GM10266 (cell line): Measurements from ENCODE around the gene SMIM41.

Experiments used
- DNase-seq: peaks from one replicate; pipeline ENCODE4 v3.0.0; 2012; ENCODE audit errors: extremely low spot score
- TF ChIP-seq, protein P1 (sequence below): IDR thresholded peaks from 2 replicates; pipeline ENCODE4 v1.5.1; 2012; ENCODE audit warnings: mild to moderate bottlenecking, low read depth; ENCODE audit not compliant: control insufficient read depth, insufficient read depth; ENCODE audit errors: missing control alignments

The SMIM41 gene

DNA sequence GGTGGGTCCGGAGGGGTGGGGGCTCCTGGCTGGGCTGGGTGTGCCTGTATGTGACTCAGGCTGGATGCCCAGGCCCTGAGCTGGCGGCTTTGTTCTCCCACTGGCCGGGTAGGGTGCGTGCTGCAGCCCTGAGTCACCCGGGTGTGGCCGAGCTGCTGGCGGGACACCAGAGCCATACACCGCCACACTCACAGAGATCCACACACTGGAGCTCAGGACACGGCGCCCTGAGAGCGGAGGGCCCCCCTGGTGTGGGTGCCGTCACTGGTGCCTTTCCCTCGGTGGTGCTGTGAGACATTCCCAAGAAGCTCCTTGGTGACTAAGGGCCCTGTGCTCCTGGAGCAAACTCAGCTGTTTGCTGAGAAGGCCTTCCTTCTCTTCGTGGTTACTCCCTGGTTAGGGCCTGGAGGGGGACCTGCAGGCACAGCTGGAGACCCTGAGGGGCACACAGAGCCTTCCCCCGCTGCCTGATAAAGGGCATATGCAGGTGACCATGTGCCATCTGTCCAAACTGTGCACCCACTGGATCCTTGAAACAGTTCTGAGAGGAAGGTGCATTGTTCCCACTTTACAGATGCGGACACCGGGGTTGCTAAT is 68.0 kb downstream of the SMIM41 start:
- TF ChIP-seq, protein P1, sequence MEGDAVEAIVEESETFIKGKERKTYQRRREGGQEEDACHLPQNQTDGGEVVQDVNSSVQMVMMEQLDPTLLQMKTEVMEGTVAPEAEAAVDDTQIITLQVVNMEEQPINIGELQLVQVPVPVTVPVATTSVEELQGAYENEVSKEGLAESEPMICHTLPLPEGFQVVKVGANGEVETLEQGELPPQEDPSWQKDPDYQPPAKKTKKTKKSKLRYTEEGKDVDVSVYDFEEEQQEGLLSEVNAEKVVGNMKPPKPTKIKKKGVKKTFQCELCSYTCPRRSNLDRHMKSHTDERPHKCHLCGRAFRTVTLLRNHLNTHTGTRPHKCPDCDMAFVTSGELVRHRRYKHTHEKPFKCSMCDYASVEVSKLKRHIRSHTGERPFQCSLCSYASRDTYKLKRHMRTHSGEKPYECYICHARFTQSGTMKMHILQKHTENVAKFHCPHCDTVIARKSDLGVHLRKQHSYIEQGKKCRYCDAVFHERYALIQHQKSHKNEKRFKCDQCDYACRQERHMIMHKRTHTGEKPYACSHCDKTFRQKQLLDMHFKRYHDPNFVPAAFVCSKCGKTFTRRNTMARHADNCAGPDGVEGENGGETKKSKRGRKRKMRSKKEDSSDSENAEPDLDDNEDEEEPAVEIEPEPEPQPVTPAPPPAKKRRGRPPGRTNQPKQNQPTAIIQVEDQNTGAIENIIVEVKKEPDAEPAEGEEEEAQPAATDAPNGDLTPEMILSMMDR, result no peak
- DNase-seq, result no peak

DNA sequence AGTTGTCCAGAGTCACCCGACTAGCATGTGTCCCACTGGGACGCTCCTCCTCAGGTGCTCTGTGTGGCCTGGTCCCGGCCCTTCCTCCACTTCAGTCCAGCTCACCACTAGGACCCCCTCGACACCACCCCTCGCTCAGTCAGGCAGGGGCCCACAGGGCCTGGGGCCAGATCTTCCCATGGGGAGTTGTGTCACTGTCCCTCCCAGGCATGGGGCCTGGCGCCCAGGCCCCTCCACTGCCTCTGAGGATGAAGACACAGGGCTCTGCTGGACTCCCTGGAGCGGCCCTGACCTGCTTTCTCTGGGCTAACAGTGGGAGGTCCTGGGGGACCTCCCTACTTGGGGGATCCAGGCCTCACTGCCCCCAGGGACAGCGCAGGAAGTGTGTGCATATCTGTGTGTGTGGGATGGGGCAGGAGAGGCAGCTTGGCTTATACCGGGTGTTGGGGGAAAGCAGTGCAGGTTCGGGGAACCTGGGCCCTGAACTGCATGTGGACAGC is 68.5 kb downstream of the SMIM41 start:
- TF ChIP-seq, protein P1, result no peak
- no peak for DNase-seq

DNA sequence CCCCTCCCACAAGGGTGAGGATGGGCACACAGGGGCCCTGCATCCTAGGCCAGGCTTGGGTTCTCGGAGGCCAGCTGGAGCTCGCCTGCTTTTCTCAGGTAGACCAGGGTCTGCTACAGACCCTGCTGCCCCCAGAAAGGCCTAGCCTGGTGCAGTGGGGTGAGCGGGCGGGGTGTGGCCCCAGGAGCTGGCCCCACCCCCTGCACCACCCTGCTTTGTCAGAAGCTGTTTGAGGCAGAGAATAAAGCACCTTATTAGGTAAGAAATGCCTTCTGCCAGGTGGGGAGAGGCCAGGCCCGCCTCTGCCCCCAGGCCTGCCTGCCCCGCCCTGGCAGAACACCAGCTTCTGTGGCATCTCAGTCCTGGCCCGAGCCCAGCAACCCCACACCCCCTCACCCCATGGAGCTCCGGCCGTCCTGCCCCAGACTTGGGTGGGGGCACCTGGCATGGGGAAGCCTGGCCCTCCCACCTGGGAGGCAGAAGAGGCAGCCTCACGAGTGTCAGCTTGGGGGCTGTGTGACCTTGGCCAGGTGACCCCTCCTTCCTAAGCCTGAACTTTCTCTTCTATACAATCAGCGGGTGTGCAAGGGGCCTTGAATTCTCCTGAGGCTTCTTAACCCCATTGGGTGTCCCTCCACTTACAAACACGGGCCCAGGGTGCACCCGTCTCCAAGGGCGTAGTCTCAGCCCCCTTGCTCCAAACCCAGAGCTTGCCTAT is 69.1 kb downstream of the SMIM41 start:
- DNase-seq, result no peak
- TF ChIP-seq, protein P1, result no peak

DNA sequence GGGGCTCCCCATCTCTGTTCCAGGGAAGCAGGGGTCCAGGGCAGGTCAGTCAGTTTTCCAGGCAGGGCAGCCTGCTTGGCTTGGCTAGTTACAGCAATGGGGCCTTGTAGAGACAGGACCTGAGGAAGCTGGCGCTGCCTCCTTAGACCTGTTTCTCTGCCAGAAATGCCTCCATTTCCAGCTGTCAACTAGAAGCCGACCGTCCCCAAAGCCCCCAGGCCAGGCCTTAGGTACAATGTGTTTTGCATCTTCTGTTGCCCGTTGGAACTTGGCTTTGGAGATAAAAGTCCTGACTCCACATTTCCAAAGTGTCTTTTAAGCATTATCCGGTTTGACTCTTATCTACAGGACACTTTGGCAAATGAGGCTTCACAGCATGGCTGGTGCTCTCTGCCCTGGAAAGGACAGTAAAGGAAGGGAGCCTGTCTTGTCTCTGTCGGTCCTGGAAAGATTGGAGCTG is 69.7 kb downstream of the SMIM41 start:
- TF ChIP-seq, protein P1, result no peak

DNA sequence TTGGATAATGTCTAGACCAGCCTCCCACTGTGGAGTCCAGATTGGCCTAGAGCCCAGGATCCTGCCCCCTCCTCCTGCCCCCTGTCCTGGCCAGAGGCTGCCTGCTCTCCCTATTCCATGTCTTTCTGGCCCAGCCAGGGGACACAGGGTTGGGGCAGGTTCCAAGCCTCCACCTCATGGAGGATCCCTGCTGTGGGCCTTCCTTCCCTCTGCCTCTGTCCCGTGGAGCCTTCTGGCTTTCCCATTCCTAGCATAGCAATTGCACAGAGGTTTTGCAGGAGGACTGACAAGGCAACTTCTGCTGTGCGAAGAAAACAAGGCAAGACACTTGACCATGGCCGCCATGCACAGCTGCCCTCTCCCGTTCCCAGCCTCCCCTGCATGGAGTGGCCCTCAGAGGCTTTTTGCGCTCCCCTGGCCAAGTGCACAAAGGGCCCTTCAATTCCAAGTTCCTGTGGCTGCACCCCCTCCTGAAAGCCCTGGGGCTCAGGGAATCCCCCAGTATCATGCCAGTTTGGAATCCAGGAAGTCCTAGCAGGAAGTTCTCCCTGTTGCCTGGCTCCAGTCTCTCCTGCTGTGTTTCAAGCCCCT is 70.2 kb downstream of the SMIM41 start:
- TF ChIP-seq, protein P1, result no peak
- DNase-seq, result no peak

More for the DNA sequence above, 69.7 kb downstream of the SMIM41 start:
- DNase-seq, result no peak

DNA sequence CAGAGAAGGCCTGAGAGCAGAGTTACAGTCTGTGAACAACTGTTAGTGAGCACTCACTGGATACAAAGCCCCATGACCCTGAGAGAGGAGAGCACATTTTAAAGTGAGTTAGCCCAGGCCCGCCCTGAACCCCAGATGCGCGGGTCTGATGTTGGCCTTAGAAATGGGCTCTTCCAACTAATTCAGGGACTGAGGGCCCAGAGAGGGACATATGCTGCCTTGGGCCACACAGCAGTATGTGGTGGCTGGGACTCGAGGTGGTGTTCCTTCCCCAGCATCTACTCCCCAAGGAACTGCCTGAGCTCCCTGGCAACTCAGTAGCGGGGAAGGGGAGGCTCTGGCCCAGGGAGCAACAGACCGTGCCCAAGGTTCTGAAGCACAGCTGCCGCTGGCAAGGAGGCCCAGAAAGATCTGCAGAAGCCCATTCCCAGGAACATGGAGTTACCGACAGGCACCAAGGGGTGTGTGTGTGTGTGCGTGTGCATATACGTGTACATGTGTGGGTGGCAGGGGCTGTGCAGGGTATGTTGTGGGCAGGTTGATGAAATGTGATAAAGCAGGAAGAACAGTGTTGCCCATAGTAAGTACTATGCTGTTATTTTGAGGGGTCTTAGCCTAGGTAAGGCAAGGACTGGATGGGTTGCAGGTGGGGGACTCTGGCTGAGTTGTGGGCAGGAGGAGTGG is 71.8 kb downstream of the SMIM41 start:
- TF ChIP-seq, protein P1, result no peak

More for the DNA sequence above, 71.8 kb downstream of the SMIM41 start:
- no peak for DNase-seq
